Breast epithelium (tissue), 4 donors: ENCODE data around the gene CPEB4. TPM values are rescaled to one million over a fixed set of nuclear protein-coding genes. Genes with fewer than 3 reads are reported as not detected.

Source experiments
- DNase-seq, 2 donors: peaks; one replicate each; pipeline ENCODE4 v3.0.0-alpha.2; 2019; ENCODE audit warnings: low spot score in 2 of 2
- H3K27ac ChIP-seq, 2 donors: fragments of 200-600 bp; sonication (generic) in 1 of 2; one replicate each; pipeline ENCODE4 v1.5.1; 2016 to 2019; ENCODE audit warnings: mild to moderate bottlenecking in 1 of 2
- H3K27me3 ChIP-seq, 2 donors: fragments of 200-600 bp; sonication (generic) in 1 of 2; one replicate each; pipeline versions ENCODE4 v1.5.1 to v1.6.0; 2017 to 2019; ENCODE audit warnings: control low read depth in 1 of 2, mild to moderate bottlenecking in 1 of 2
- H3K36me3 ChIP-seq: fragments of 200-600 bp; one replicate; pipeline ENCODE4 v1.5.1; 2019
- H3K4me1 ChIP-seq, 2 donors: fragments of 200-600 bp; sonication (generic); one replicate each; pipeline ENCODE4 v1.5.1; 2016 to 2019; ENCODE audit warnings: control low read depth in 1 of 2
- H3K4me3 ChIP-seq, 3 donors: fragments of 200-600 bp; sonication (generic); 1 replicate in 2 of 3; 2 replicates in 1 of 3; pipeline ENCODE4 v1.5.1; 2016 to 2019; ENCODE audit warnings: mild to moderate bottlenecking in 3 of 3, moderate library complexity in 2 of 3
- H3K9me3 ChIP-seq, 2 donors: fragments of 200-600 bp; sonication (generic) in 1 of 2; one replicate each; pipeline ENCODE4 v1.5.1; 2016 to 2019; ENCODE audit warnings: control low read depth in 1 of 2
- CTCF ChIP-seq, 3 donors: fragments of 450-650 bp; IDR thresholded peaks; one replicate each; pipeline ENCODE4 v1.5.1; 2016 to 2017; ENCODE audit warnings: antibody characterized with exemption in 3 of 3, mild to moderate bottlenecking in 3 of 3, moderate library complexity in 3 of 3
- POLR2A ChIP-seq: fragments of 450-650 bp; IDR thresholded peaks from one replicate; pipeline ENCODE4 v1.6.1; 2016; ENCODE audit warnings: antibody characterized with exemption, mild to moderate bottlenecking, moderate library complexity
- POLR2AphosphoS5 ChIP-seq, 3 donors: sonication (generic); formaldehyde crosslinking; IDR thresholded peaks; one replicate each; pipeline ENCODE4 v1.6.1; 2017; ENCODE audit warnings: antibody characterized with exemption in 3 of 3
- intact Hi-C: fragments of 100-400 bp; cut with DNase I; formaldehyde crosslinking; loops from one replicate; pipeline ENCODE4 v1.15.1; 2023; ENCODE audit warnings: low total_unique reads
- total RNA-seq, 3 donors: library from RNA; depleted of rRNA; stranded (reverse); fragments of >200 nt; gene quantifications; one replicate each; pipeline ENCODE4 v1.1.0, GENCODE V29; 2016

CPEB4 gene
- total RNA-seq, 3 donors from 2014 or later: 36.4 to 71.7 (median 49.9) TPM

- H3K4me1 ChIP-seq: no peaks in the 10 kb centered on the region
- TF ChIP-seq CTCF (IDR thresholded peaks at IDR 0.05) (no peak), POLR2A (no peak), POLR2AphosphoS5 (IDR thresholded peaks at IDR 0.05) (no peak)
- intact Hi-C loops: loop anchor here (10.0 kb wide), 1 partner anchor 270 kb away; the partner anchor contains the start of gene BOD1
- no peak overlapping the region for H3K4me3 ChIP-seq
- no peaks in the 10 kb centered on the region for H3K9me3 ChIP-seq
- no peaks in the 10 kb centered on the region for H3K27me3 ChIP-seq
- H3K27ac ChIP-seq: peak overlapping the region in 1 of 2 donors; percentile 9
- DNase-seq: no peak
- no peaks in the 10 kb centered on the region for H3K36me3 ChIP-seq
These were observed 3.1 kb upstream of the CPEB4 start for GRCh38 chr5:173885054-173885443.

- TF ChIP-seq CTCF (IDR thresholded peaks at IDR 0.05) (no peak), POLR2A (no peak), POLR2AphosphoS5 (IDR thresholded peaks at IDR 0.05) (no peak)
- no peak for DNase-seq
- no peaks in the 10 kb centered on the region for H3K9me3 ChIP-seq
- intact Hi-C loops: loop anchor here (10.0 kb wide), 1 partner anchor 271 kb away; the partner anchor contains the start of gene BOD1
- no peaks in the 10 kb centered on the region for H3K36me3 ChIP-seq
- peak overlapping the region; percentile 9 to 29 for H3K27ac ChIP-seq
- no peaks in the 10 kb centered on the region for H3K27me3 ChIP-seq
- no peaks in the 10 kb centered on the region for H3K4me1 ChIP-seq
- no peak overlapping the region for H3K4me3 ChIP-seq
These were observed 2.6 kb upstream of the CPEB4 start for GRCh38 chr5:173885475-173886010.

- Histone ChIP-seq H3K9me3 (no peaks in the 10 kb centered on the region), H3K27me3 (no peaks in the 10 kb centered on the region), H3K4me3 (no peak overlapping the region), H3K27ac (peak overlapping the region in 1 of 2 donors; percentile 9), H3K36me3 (no peaks in the 10 kb centered on the region), H3K4me1 (no peaks in the 10 kb centered on the region)
- intact Hi-C loops: loop anchor here (10.0 kb wide), 1 partner anchor 271 kb away; the partner anchor contains the start of gene BOD1
- no peak for DNase-seq
- TF ChIP-seq CTCF (IDR thresholded peaks at IDR 0.05): no peak
- no peak for TF ChIP-seq POLR2A
- TF ChIP-seq POLR2AphosphoS5 (IDR thresholded peaks at IDR 0.05): no peak
These were observed 2.0 kb upstream of the CPEB4 start for GRCh38 chr5:173886150-173886549.

GRCh38 chr5:173888473-173889131 lies 453 bp downstream of the CPEB4 start:
- Histone ChIP-seq H3K4me3 (peak overlapping the region; percentile 72 to 92 (median 91)), H3K36me3 (no peaks in the 10 kb centered on the region), H3K4me1 (no peaks in the 10 kb centered on the region), H3K27me3 (no peaks in the 10 kb centered on the region), H3K27ac (peak overlapping the region; percentile 90 to 94), H3K9me3 (no peaks in the 10 kb centered on the region)
- no peak for DNase-seq
- intact Hi-C loops: loop anchor here (10.0 kb wide), 1 partner anchor 274 kb away; the partner anchor contains the start of gene BOD1
- no peak for TF ChIP-seq POLR2AphosphoS5 (IDR thresholded peaks at IDR 0.05)
- TF ChIP-seq POLR2A: no peak

GRCh38 chr5:173890195-173890991 lies 2.2 kb downstream of the CPEB4 start:
- Histone ChIP-seq H3K4me3 (peak overlapping the region; percentile 72 to 92 (median 91)), H3K4me1 (no peaks in the 10 kb centered on the region), H3K27ac (peak overlapping the region; percentile 77 to 94), H3K27me3 (no peaks in the 10 kb centered on the region), H3K36me3 (no peaks in the 10 kb centered on the region), H3K9me3 (no peaks in the 10 kb centered on the region)
- TF ChIP-seq POLR2AphosphoS5 (IDR thresholded peaks at IDR 0.05) (no peak), CTCF (IDR thresholded peaks at IDR 0.05) (no peak), POLR2A (no peak)
- DNase-seq: no peak
- intact Hi-C loops: no loop called here
